K562 (cell line): ENCODE measurements around the gene PARD3. TPM values are rescaled to one million over a fixed set of nuclear protein-coding genes. Genes with fewer than 3 reads are reported as not detected.

Source experiments
- ARHGAP35 ChIP-seq: fragments of 450-650 bp; IDR thresholded peaks from 2 replicates; pipeline ENCODE4 v1.6.1; 2018; ENCODE audit not compliant: partially characterized antibody
- BRD4 ChIP-seq: fragments of 200-600 bp; sonication (generic); IDR thresholded peaks from 2 replicates; pipeline ENCODE4 v1.6.1; 2017; ENCODE audit warnings: inconsistent platforms
- CEBPB ChIP-seq: fragments of 450-650 bp; IDR thresholded peaks from 2 replicates; pipeline ENCODE4 v1.6.1; 2016; ENCODE audit warnings: missing genetic modification characterization, missing compliant biosample characterization
- ELF4 ChIP-seq: fragments of 450-650 bp; formaldehyde crosslinking; IDR thresholded peaks from 2 replicates; pipeline ENCODE4 v1.4.0; 2022; ENCODE audit warnings: missing genetic modification characterization
- RAD21 ChIP-seq, 2 experiments: fragments of 250-450 bp in 1 of 2; fragments of 450-650 bp in 1 of 2; sonication (Bioruptor Pico) in 1 of 2; formaldehyde crosslinking in 1 of 2; IDR thresholded peaks in 1 of 2; conservative IDR thresholded peaks in 1 of 2; 2 replicates each; pipeline versions ENCODE4 v1.4.0 to v1.8.0; 2020 to 2022; ENCODE audit warnings: mild to moderate bottlenecking in 2 of 2, moderate library complexity in 1 of 2
- RFX1 ChIP-seq: fragments of 450-650 bp; IDR thresholded peaks from 2 replicates; pipeline ENCODE4 v1.6.1; 2016; ENCODE audit warnings: mild to moderate bottlenecking, moderate library complexity
- STAG1 ChIP-seq: sonication (generic); formaldehyde crosslinking; IDR thresholded peaks from 2 replicates; pipeline ENCODE4 v1.5.0; 2020; ENCODE audit warnings: missing genetic modification reagents, borderline replicate concordance
- SUPT5H ChIP-seq: fragments of 450-650 bp; IDR thresholded peaks from 2 replicates; pipeline ENCODE4 v1.6.1; 2016
- polyA plus RNA-seq, 8 experiments: library from polyadenylated mRNA; depleted of rRNA in 4 of 8; stranded (reverse) in 5 of 8; unstranded in 3 of 8; fragments of >200 nt; fragmentation: Nextera tagmentation in 2 of 8; fragmentation: Illumina TruSeq in 1 of 8; extraction: Ambion mirVana in 2 of 8; extraction: Trizol in 1 of 8; gene quantifications; 2 replicates each; pipeline versions ENCODE4 v1.2.1 to v1.2.3, GENCODE V29; 2011 to 2014; ENCODE audit warnings: inconsistent platforms in 1 of 8, missing spikeins in 1 of 8
- total RNA-seq, 7 experiments: library from RNA; depleted of rRNA in 6 of 7; stranded (reverse); fragments of >200 nt in 6 of 7; fragmentation: Illumina TruSeq in 2 of 7; extraction: Trizol in 2 of 7; gene quantifications; 2 replicates each; pipeline versions ENCODE4 v1.2.1 to v1.2.3, GENCODE V29; 2011 to 2021; ENCODE audit warnings: low replicate concordance in 1 of 7
- TF ChIP-seq, protein P1 (sequence below): fragments of 250-450 bp; sonication (Bioruptor Pico); IDR thresholded peaks from 2 replicates; pipeline ENCODE4 v1.4.0; 2020; ENCODE audit warnings: borderline replicate concordance
- TF ChIP-seq, protein P2 (sequence below): fragments of 250-450 bp; sonication (Bioruptor Pico); IDR thresholded peaks from 2 replicates; pipeline ENCODE4 v1.4.0; 2020; ENCODE audit warnings: mild to moderate bottlenecking, moderate library complexity
- TF ChIP-seq, protein P3 (sequence below): fragments of 450-650 bp; formaldehyde crosslinking; IDR thresholded peaks from 2 replicates; pipeline ENCODE4 v1.4.0; 2020; ENCODE audit warnings: mild to moderate bottlenecking
- TF ChIP-seq, protein P4 (sequence below): fragments of 250-450 bp; sonication (Bioruptor Pico); IDR thresholded peaks from 2 replicates; pipeline ENCODE4 v1.4.0; 2020
- TF ChIP-seq, protein P5 (sequence below), 3 experiments: IDR thresholded peaks in 2 of 3; conservative IDR thresholded peaks in 1 of 3; 2 replicates each; pipeline ENCODE4 v1.5.1; 2011 to 2012; ENCODE audit warnings: low read length in 3 of 3, mild to moderate bottlenecking in 3 of 3, control low read depth in 2 of 3, improper control_type of control experiment in 1 of 3, inconsistent platforms in 1 of 3, low read depth in 1 of 3, mixed read lengths in 1 of 3, moderate library complexity in 1 of 3; ENCODE audit not compliant: insufficient read depth in 2 of 3

The PARD3 gene
- total and polyA plus RNA-seq, 9 of the 15 experiments (the other 6 are each of a cell fraction or from before 2014, with no cell fraction given), result 2.7 to 11.7 (median 7.7) TPM

DNA sequence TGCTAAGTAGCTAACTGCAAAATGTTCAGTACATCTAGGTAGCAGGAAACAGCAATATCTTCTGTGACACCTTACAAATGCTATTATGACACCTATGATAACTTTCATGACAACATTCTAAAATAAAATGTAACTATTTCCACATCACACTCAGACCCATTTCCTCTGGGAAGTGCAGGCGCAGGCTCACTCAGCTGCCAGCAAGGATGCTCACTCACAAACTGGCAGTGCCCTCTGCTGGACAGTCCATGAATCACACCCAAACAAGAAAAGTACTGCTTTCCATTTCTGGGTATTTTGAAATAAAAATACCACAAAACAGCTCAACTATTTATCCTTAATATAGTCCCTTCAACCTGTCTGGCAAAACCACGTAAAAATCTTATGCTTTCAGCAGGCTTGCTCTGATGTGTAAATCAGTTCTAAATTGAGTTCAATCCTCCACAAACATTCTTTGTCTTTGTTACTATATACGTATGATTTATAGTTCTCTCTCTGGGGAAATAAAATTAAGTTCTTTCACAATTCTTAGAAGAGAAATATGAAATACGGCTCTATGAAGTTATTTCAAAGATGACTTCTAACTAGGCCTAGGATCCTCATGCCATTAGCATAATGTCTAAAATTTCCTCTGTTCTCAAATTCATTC is 176.6 kb downstream of the PARD3 start (continued):
- TF ChIP-seq, protein P1, sequence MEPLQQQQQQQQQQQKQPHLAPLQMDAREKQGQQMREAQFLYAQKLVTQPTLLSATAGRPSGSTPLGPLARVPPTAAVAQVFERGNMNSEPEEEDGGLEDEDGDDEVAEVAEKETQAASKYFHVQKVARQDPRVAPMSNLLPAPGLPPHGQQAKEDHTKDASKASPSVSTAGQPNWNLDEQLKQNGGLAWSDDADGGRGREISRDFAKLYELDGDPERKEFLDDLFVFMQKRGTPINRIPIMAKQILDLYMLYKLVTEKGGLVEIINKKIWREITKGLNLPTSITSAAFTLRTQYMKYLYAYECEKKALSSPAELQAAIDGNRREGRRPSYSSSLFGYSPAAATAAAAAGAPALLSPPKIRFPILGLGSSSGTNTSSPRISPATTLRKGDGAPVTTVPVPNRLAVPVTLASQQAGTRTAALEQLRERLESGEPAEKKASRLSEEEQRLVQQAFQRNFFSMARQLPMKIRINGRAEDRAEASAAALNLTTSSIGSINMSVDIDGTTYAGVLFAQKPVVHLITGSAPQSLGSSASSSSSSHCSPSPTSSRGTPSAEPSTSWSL (CRISPR knock-in tag), result no peak
- TF ChIP-seq SUPT5H (no peak), RFX1 (no peak), BRD4 (no peak), RAD21 (CRISPR knock-in tag; conservative IDR thresholded peaks at IDR 0.05 in 1 of 2, IDR thresholded peaks at IDR 0.05 in 1 of 2) (peak; percentile 84 to 85), ELF4 (CRISPR knock-in tag) (no peak), CEBPB (tag) (0 out of 2 replicates have a peak, but pooled peaks have one; percentile 37), STAG1 (CRISPR knock-in tag) (peak; percentile 48; the same call in 1 of the 2 replicates), ARHGAP35 (no peak)
- TF ChIP-seq, protein P2, sequence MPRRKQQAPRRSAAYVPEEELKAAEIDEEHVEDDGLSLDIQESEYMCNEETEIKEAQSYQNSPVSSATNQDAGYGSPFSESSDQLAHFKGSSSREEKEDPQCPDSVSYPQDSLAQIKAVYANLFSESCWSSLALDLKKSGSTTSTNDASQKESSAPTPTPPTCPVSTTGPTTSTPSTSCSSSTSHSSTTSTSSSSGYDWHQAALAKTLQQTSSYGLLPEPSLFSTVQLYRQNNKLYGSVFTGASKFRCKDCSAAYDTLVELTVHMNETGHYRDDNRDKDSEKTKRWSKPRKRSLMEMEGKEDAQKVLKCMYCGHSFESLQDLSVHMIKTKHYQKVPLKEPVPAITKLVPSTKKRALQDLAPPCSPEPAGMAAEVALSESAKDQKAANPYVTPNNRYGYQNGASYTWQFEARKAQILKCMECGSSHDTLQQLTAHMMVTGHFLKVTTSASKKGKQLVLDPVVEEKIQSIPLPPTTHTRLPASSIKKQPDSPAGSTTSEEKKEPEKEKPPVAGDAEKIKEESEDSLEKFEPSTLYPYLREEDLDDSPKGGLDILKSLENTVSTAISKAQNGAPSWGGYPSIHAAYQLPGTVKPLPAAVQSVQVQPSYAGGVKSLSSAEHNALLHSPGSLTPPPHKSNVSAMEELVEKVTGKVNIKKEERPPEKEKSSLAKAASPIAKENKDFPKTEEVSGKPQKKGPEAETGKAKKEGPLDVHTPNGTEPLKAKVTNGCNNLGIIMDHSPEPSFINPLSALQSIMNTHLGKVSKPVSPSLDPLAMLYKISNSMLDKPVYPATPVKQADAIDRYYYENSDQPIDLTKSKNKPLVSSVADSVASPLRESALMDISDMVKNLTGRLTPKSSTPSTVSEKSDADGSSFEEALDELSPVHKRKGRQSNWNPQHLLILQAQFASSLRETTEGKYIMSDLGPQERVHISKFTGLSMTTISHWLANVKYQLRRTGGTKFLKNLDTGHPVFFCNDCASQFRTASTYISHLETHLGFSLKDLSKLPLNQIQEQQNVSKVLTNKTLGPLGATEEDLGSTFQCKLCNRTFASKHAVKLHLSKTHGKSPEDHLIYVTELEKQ (CRISPR knock-in tag), result no peak
- TF ChIP-seq, protein P3, sequence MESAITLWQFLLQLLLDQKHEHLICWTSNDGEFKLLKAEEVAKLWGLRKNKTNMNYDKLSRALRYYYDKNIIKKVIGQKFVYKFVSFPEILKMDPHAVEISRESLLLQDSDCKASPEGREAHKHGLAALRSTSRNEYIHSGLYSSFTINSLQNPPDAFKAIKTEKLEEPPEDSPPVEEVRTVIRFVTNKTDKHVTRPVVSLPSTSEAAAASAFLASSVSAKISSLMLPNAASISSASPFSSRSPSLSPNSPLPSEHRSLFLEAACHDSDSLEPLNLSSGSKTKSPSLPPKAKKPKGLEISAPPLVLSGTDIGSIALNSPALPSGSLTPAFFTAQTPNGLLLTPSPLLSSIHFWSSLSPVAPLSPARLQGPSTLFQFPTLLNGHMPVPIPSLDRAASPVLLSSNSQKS (CRISPR knock-in tag), result no peak
- TF ChIP-seq, protein P4, sequence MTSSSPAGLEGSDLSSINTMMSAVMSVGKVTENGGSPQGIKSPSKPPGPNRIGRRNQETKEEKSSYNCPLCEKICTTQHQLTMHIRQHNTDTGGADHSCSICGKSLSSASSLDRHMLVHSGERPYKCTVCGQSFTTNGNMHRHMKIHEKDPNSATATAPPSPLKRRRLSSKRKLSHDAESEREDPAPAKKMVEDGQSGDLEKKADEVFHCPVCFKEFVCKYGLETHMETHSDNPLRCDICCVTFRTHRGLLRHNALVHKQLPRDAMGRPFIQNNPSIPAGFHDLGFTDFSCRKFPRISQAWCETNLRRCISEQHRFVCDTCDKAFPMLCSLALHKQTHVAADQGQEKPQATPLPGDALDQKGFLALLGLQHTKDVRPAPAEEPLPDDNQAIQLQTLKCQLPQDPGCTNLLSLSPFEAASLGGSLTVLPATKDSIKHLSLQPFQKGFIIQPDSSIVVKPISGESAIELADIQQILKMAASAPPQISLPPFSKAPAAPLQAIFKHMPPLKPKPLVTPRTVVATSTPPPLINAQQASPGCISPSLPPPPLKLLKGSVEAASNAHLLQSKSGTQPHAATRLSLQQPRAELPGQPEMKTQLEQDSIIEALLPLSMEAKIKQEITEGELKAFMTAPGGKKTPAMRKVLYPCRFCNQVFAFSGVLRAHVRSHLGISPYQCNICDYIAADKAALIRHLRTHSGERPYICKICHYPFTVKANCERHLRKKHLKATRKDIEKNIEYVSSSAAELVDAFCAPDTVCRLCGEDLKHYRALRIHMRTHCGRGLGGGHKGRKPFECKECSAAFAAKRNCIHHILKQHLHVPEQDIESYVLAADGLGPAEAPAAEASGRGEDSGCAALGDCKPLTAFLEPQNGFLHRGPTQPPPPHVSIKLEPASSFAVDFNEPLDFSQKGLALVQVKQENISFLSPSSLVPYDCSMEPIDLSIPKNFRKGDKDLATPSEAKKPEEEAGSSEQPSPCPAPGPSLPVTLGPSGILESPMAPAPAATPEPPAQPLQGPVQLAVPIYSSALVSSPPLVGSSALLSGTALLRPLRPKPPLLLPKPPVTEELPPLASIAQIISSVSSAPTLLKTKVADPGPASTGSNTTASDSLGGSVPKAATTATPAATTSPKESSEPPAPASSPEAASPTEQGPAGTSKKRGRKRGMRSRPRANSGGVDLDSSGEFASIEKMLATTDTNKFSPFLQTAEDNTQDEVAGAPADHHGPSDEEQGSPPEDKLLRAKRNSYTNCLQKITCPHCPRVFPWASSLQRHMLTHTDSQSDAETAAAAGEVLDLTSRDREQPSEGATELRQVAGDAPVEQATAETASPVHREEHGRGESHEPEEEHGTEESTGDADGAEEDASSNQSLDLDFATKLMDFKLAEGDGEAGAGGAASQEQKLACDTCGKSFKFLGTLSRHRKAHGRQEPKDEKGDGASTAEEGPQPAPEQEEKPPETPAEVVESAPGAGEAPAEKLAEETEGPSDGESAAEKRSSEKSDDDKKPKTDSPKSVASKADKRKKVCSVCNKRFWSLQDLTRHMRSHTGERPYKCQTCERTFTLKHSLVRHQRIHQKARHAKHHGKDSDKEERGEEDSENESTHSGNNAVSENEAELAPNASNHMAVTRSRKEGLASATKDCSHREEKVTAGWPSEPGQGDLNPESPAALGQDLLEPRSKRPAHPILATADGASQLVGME (CRISPR knock-in tag), result no peak
- TF ChIP-seq, protein P5, sequence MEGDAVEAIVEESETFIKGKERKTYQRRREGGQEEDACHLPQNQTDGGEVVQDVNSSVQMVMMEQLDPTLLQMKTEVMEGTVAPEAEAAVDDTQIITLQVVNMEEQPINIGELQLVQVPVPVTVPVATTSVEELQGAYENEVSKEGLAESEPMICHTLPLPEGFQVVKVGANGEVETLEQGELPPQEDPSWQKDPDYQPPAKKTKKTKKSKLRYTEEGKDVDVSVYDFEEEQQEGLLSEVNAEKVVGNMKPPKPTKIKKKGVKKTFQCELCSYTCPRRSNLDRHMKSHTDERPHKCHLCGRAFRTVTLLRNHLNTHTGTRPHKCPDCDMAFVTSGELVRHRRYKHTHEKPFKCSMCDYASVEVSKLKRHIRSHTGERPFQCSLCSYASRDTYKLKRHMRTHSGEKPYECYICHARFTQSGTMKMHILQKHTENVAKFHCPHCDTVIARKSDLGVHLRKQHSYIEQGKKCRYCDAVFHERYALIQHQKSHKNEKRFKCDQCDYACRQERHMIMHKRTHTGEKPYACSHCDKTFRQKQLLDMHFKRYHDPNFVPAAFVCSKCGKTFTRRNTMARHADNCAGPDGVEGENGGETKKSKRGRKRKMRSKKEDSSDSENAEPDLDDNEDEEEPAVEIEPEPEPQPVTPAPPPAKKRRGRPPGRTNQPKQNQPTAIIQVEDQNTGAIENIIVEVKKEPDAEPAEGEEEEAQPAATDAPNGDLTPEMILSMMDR (IDR thresholded peaks at IDR 0.05 in 2 of 3, conservative IDR thresholded peaks at IDR 0.05 in 1 of 3; ENCODE audit: insufficient read depth in 2 of 3, low read depth in 1 of 3, low read length in 3 of 3), result peak; percentile 76 to 90 (median 87)
